K562 (cell line): ENCODE data around the gene BANK1.

Source experiments
- AFF1 ChIP-seq, 2 experiments: fragments of 450-650 bp; IDR thresholded peaks; 2 replicates each; pipeline ENCODE4 v1.6.1; 2018; ENCODE audit warnings: mild to moderate bottlenecking in 2 of 2, low read depth in 1 of 2; ENCODE audit not compliant: partially characterized antibody in 2 of 2
- BRF2 ChIP-seq: IDR thresholded peaks from 3 replicates; pipeline ENCODE4 v1.6.1; 2011; ENCODE audit warnings: borderline replicate concordance, mild to moderate bottlenecking; ENCODE audit not compliant: insufficient read length, insufficient read depth
- CTCF ChIP-seq, 3 experiments: IDR thresholded peaks in 2 of 3; conservative IDR thresholded peaks in 1 of 3; 2 replicates each; pipeline ENCODE4 v1.5.1; 2011 to 2012; ENCODE audit warnings: low read length in 3 of 3, mild to moderate bottlenecking in 3 of 3, control low read depth in 2 of 3, improper control_type of control experiment in 1 of 3, inconsistent platforms in 1 of 3, low read depth in 1 of 3, mixed read lengths in 1 of 3, moderate library complexity in 1 of 3; ENCODE audit not compliant: insufficient read depth in 2 of 3
- DNMT1 ChIP-seq: fragments of 450-650 bp; IDR thresholded peaks from 2 replicates; pipeline ENCODE4 v1.6.1; 2016; ENCODE audit warnings: antibody characterized with exemption, mild to moderate bottlenecking
- FOXA1 ChIP-seq: fragments of 450-650 bp; IDR thresholded peaks from 2 replicates; pipeline ENCODE4 v1.6.1; 2016; ENCODE audit warnings: mild to moderate bottlenecking, borderline replicate concordance
- POLR2AphosphoS5 ChIP-seq: IDR thresholded peaks from 2 replicates; pipeline ENCODE4 v1.6.1; 2011; ENCODE audit warnings: mild to moderate bottlenecking, low read depth, low read length, moderate library complexity; ENCODE audit not compliant: control insufficient read depth, insufficient read depth
- SRF ChIP-seq, 2 experiments: fragments of 250-450, 450-650 bp in 1 of 2; sonication (Bioruptor Pico) in 1 of 2; sonication (generic) in 1 of 2; formaldehyde crosslinking; IDR thresholded peaks; 2 replicates each; pipeline versions ENCODE4 v1.5.0 to v1.5.1; 2020 to 2022; ENCODE audit warnings: mild to moderate bottlenecking in 1 of 2, missing genetic modification reagents in 1 of 2
- TARDBP ChIP-seq: fragments of 450-650 bp; IDR thresholded peaks from 2 replicates; pipeline ENCODE4 v1.6.1; 2016
- TCF7 ChIP-seq: sonication (generic); IDR thresholded peaks from 2 replicates; pipeline ENCODE4 v1.6.1; 2016; ENCODE audit warnings: antibody characterized with exemption, borderline replicate concordance
- TEAD4 ChIP-seq, 2 experiments: sonication (generic) in 1 of 2; formaldehyde crosslinking in 1 of 2; IDR thresholded peaks; 2 replicates each; pipeline versions ENCODE4 v1.6.1 to v1.8.0; 2012 to 2022; ENCODE audit warnings: borderline replicate concordance in 1 of 2, inconsistent platforms in 1 of 2, low read length in 1 of 2, mild to moderate bottlenecking in 1 of 2, missing genetic modification reagents in 1 of 2
- ZNF830 ChIP-seq: fragments of 250-450 bp; sonication (Bioruptor Pico); IDR thresholded peaks from 2 replicates; pipeline ENCODE4 v1.5.0; 2021; ENCODE audit warnings: mild to moderate bottlenecking

GRCh38 chr4:101948055-101948454 is 157.5 kb downstream of the BANK1 start:
- TF ChIP-seq POLR2AphosphoS5 (no peak), FOXA1 (no peak), TCF7 (no peak), TARDBP (no peak), AFF1 (IDR thresholded peaks at IDR 0.05; ENCODE audit: low read depth in 1 of 2, partially characterized antibody in 2 of 2) (no peak), ZNF830 (CRISPR knock-in tag) (no peak), SRF (CRISPR knock-in tag; IDR thresholded peaks at IDR 0.05) (no peak), CTCF (IDR thresholded peaks at IDR 0.05 in 2 of 3, conservative IDR thresholded peaks at IDR 0.05 in 1 of 3; ENCODE audit: insufficient read depth in 2 of 3, low read depth in 1 of 3, low read length in 3 of 3) (no peak), DNMT1 (no peak), BRF2 (no peak), TEAD4 (IDR thresholded peaks at IDR 0.05; ENCODE audit: low read length) (no peak), TEAD4 (CRISPR knock-in tag; IDR thresholded peaks at IDR 0.05; ENCODE audit: borderline replicate concordance) (no peak)
